Measurements from ENCODE around the gene NCAPH2.

GRCh38 chr22:50568626-50569025 lies 60.6 kb downstream of the NCAPH2 start:
- no peak for TF ChIP-seq CTCF (IDR thresholded peaks at IDR 0.05)
- no peak for TF ChIP-seq POLR2AphosphoS5 (IDR thresholded peaks at IDR 0.05)
- no peak for TF ChIP-seq POLR2A (IDR thresholded peaks at IDR 0.05)
- TF ChIP-seq EP300 (IDR thresholded peaks at IDR 0.05) = no peak
